ENCODE results near the gene STK38.
"Not testable (repeated sequence)": the region's sequence is repeated elsewhere in the genome, so short reads cannot be mapped to it uniquely, and the experiment has no call there.

Gene STK38

GRCh38 chr6:36501686-36502085, 45.6 kb downstream of the STK38 start:
- H3K27me3 Mint-ChIP-seq: no peaks in the 10 kb centered on the region
- no peaks in the 10 kb centered on the region for H3K9me3 Mint-ChIP-seq
- H3K4me1 Mint-ChIP-seq (ENCODE audit: low read depth): no peaks in the 10 kb centered on the region
- H3K27ac Mint-ChIP-seq: no peak overlapping the region
- intact Hi-C loops (cut with micrococcal nuclease): no loop called here
- H3K4me3 Mint-ChIP-seq: no peak overlapping the region
- peaks cover 96% of the 10 kb centered on the region for H3K36me3 Mint-ChIP-seq (ENCODE audit: low read depth)

GRCh38 chr6:36499918-36500317, 47.4 kb downstream of the STK38 start:
- no peaks in the 10 kb centered on the region for H3K27me3 Mint-ChIP-seq
- H3K27ac Mint-ChIP-seq: no peak overlapping the region
- no peak overlapping the region for H3K4me3 Mint-ChIP-seq
- peaks cover 7% of the 10 kb centered on the region for H3K4me1 Mint-ChIP-seq (ENCODE audit: low read depth)
- no peaks in the 10 kb centered on the region for H3K9me3 Mint-ChIP-seq
- H3K36me3 Mint-ChIP-seq (ENCODE audit: low read depth): peaks cover 96% of the 10 kb centered on the region
- intact Hi-C loops (cut with micrococcal nuclease): loop anchor here (10.0 kb wide), 1 partner anchor 75 kb away; no protein-coding TSS in a partner anchor

GRCh38 chr6:36495086-36495485, 52.2 kb downstream of the STK38 start:
- Mint-ChIP-seq H3K27ac (peak overlapping the region; percentile 41), H3K4me1 (ENCODE audit: low read depth) (peaks cover 45% of the 10 kb centered on the region), H3K27me3 (no peaks in the 10 kb centered on the region), H3K4me3 (no peak overlapping the region), H3K36me3 (ENCODE audit: low read depth) (peaks cover 88% of the 10 kb centered on the region), H3K9me3 (no peaks in the 10 kb centered on the region)
- intact Hi-C loops (cut with micrococcal nuclease): loop anchor here (10.0 kb wide), 1 partner anchor 70 kb away; no protein-coding TSS in a partner anchor

GRCh38 chr6:36493859-36494258, 53.4 kb downstream of the STK38 start:
- Mint-ChIP-seq H3K9me3 (no peaks in the 10 kb centered on the region), H3K27ac (peak overlapping the region; percentile 60), H3K4me3 (no peak overlapping the region), H3K36me3 (ENCODE audit: low read depth) (peaks cover 85% of the 10 kb centered on the region), H3K4me1 (ENCODE audit: low read depth) (peaks cover 45% of the 10 kb centered on the region), H3K27me3 (no peaks in the 10 kb centered on the region)
- intact Hi-C loops (cut with micrococcal nuclease): loop anchor here (10.0 kb wide), 1 partner anchor 69 kb away; no protein-coding TSS in a partner anchor

- Mint-ChIP-seq H3K4me3 (no peak overlapping the region), H3K27me3 (no peaks in the 10 kb centered on the region), H3K4me1 (ENCODE audit: low read depth) (peaks cover 45% of the 10 kb centered on the region), H3K36me3 (ENCODE audit: low read depth) (peaks cover 85% of the 10 kb centered on the region), H3K9me3 (no peaks in the 10 kb centered on the region), H3K27ac (peak overlapping the region; percentile 60)
- intact Hi-C loops (cut with micrococcal nuclease): loop anchor here (10.0 kb wide), 1 partner anchor 69 kb away; no protein-coding TSS in a partner anchor
Measured at GRCh38 chr6:36493319-36493718, 54.0 kb downstream of the STK38 start.

- intact Hi-C loops (cut with micrococcal nuclease): loop anchor here (10.0 kb wide), 1 partner anchor 68 kb away; no protein-coding TSS in a partner anchor
- Mint-ChIP-seq H3K36me3 (ENCODE audit: low read depth) (peaks cover 85% of the 10 kb centered on the region), H3K4me3 (no peak overlapping the region), H3K9me3 (no peaks in the 10 kb centered on the region), H3K27me3 (no peaks in the 10 kb centered on the region), H3K4me1 (ENCODE audit: low read depth) (peaks cover 45% of the 10 kb centered on the region), H3K27ac (no peak overlapping the region)
Measured at GRCh38 chr6:36492621-36493020, 54.7 kb downstream of the STK38 start.

GRCh38 chr6:36492092-36492491, 55.2 kb downstream of the STK38 start:
- intact Hi-C loops (cut with micrococcal nuclease): loop anchor here (10.0 kb wide), 1 partner anchor 67 kb away; no protein-coding TSS in a partner anchor
- Mint-ChIP-seq H3K27me3 (no peaks in the 10 kb centered on the region), H3K36me3 (ENCODE audit: low read depth) (peaks cover 85% of the 10 kb centered on the region), H3K4me1 (ENCODE audit: low read depth) (peaks cover 45% of the 10 kb centered on the region), H3K27ac (no peak overlapping the region), H3K4me3 (no peak overlapping the region), H3K9me3 (no peaks in the 10 kb centered on the region)

- no peak overlapping the region for H3K4me3 Mint-ChIP-seq
- no peaks in the 10 kb centered on the region for H3K9me3 Mint-ChIP-seq
- H3K27ac Mint-ChIP-seq: no peak overlapping the region
- H3K36me3 Mint-ChIP-seq (ENCODE audit: low read depth): peaks cover 85% of the 10 kb centered on the region
- no peaks in the 10 kb centered on the region for H3K27me3 Mint-ChIP-seq
- H3K4me1 Mint-ChIP-seq (ENCODE audit: low read depth): peaks cover 45% of the 10 kb centered on the region
- intact Hi-C loops (cut with micrococcal nuclease): loop anchor here (10.0 kb wide), 1 partner anchor 67 kb away; no protein-coding TSS in a partner anchor
Measured at GRCh38 chr6:36491378-36491965, 55.8 kb downstream of the STK38 start.

GRCh38 chr6:36489426-36489825, 57.9 kb downstream of the STK38 start:
- Mint-ChIP-seq H3K27ac (no peak overlapping the region), H3K4me3 (no peak overlapping the region), H3K27me3 (no peaks in the 10 kb centered on the region), H3K36me3 (ENCODE audit: low read depth) (peaks cover 85% of the 10 kb centered on the region), H3K4me1 (ENCODE audit: low read depth) (peaks cover 40% of the 10 kb centered on the region), H3K9me3 (no peaks in the 10 kb centered on the region)
- intact Hi-C loops (cut with micrococcal nuclease): no loop called here

- Mint-ChIP-seq H3K36me3 (ENCODE audit: low read depth) (peaks cover 85% of the 10 kb centered on the region), H3K4me3 (no peak overlapping the region), H3K27ac (no peak overlapping the region), H3K9me3 (no peaks in the 10 kb centered on the region), H3K27me3 (no peaks in the 10 kb centered on the region), H3K4me1 (ENCODE audit: low read depth) (peaks cover 38% of the 10 kb centered on the region)
- intact Hi-C loops (cut with micrococcal nuclease): no loop called here
Measured at GRCh38 chr6:36488221-36488620, 59.1 kb downstream of the STK38 start.

- H3K4me3 Mint-ChIP-seq: no peak overlapping the region
- no peaks in the 10 kb centered on the region for H3K9me3 Mint-ChIP-seq
- no peaks in the 10 kb centered on the region for H3K27me3 Mint-ChIP-seq
- H3K36me3 Mint-ChIP-seq (ENCODE audit: low read depth): peaks cover 87% of the 10 kb centered on the region
- peaks cover 32% of the 10 kb centered on the region for H3K4me1 Mint-ChIP-seq (ENCODE audit: low read depth)
- no peak overlapping the region for H3K27ac Mint-ChIP-seq
- intact Hi-C loops (cut with micrococcal nuclease): no loop called here
Measured at GRCh38 chr6:36487698-36488097, 59.6 kb downstream of the STK38 start.

- peaks cover 94% of the 10 kb centered on the region for H3K36me3 Mint-ChIP-seq (ENCODE audit: low read depth)
- intact Hi-C loops (cut with micrococcal nuclease): no loop called here
- H3K9me3 Mint-ChIP-seq: no peaks in the 10 kb centered on the region
- H3K27me3 Mint-ChIP-seq: no peaks in the 10 kb centered on the region
- H3K4me1 Mint-ChIP-seq (ENCODE audit: low read depth): peaks cover 16% of the 10 kb centered on the region
- H3K27ac Mint-ChIP-seq: no peak overlapping the region
- H3K4me3 Mint-ChIP-seq: no peak overlapping the region
Measured at GRCh38 chr6:36484736-36485135, 62.5 kb downstream of the STK38 start.

- H3K4me3 Mint-ChIP-seq; H3K9me3 Mint-ChIP-seq; H3K27ac Mint-ChIP-seq; H3K27me3 Mint-ChIP-seq; intact Hi-C loops (cut with micrococcal nuclease): not testable (repeated sequence)
- Mint-ChIP-seq H3K4me1 (ENCODE audit: low read depth) (peaks cover 20% of the 10 kb centered on the region), H3K36me3 (ENCODE audit: low read depth) (peaks cover 96% of the 10 kb centered on the region)
Measured at GRCh38 chr6:36483326-36483725, 64.0 kb downstream of the STK38 start.

- no peak overlapping the region for H3K4me3 Mint-ChIP-seq
- H3K27me3 Mint-ChIP-seq: no peaks in the 10 kb centered on the region
- intact Hi-C loops (cut with micrococcal nuclease): no loop called here
- H3K36me3 Mint-ChIP-seq (ENCODE audit: low read depth): peaks cover 83% of the 10 kb centered on the region
- no peaks in the 10 kb centered on the region for H3K9me3 Mint-ChIP-seq
- peaks cover 25% of the 10 kb centered on the region for H3K4me1 Mint-ChIP-seq (ENCODE audit: low read depth)
- H3K27ac Mint-ChIP-seq: no peak overlapping the region
Measured at GRCh38 chr6:36479256-36479655, 68.0 kb downstream of the STK38 start.

GRCh38 chr6:36478051-36478526, 69.2 kb downstream of the STK38 start:
- Mint-ChIP-seq H3K9me3 (no peaks in the 10 kb centered on the region), H3K27me3 (no peaks in the 10 kb centered on the region), H3K27ac (no peak overlapping the region), H3K4me3 (no peak overlapping the region), H3K4me1 (ENCODE audit: low read depth) (peaks cover 17% of the 10 kb centered on the region), H3K36me3 (ENCODE audit: low read depth) (peaks cover 81% of the 10 kb centered on the region)
- intact Hi-C loops (cut with micrococcal nuclease): no loop called here
